Measurements from ENCODE around the gene PLA2G4C. TPM values are rescaled to one million over a fixed set of nuclear protein-coding genes. Genes with fewer than 3 reads are reported as not detected.

PLA2G4C gene
- total and polyA plus RNA-seq, 4 donors = 1.1 to 5.9 (median 3.1) TPM

DNA sequence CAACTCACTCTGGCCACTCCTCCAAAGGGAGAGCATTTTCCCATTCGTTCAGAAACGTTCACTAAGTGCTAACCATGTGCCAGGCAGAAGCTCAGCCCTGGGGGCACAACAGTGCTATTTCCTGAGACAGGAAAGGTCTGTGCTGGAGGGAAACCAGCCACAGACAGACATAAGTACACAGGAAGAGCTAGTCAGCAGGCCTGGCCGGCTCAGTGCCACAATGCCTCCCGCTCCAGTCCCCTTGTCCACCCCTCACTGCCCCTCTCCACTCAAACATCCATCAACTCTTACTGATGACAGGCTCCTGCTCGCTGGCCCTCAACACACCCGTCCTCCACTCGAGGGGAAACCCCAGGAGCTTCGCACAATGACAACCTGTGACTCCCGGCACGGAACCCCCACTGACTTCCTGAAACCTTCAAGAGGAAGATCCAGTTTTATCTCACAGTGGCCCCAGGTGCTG, 11.3 kb upstream of the PLA2G4C start:
- Histone ChIP-seq H3K4me1 (ENCODE audit: control insufficient read depth in 4 of 4, insufficient read depth in 4 of 4, low read length in 3 of 4) (no peaks in the 10 kb centered on the region), H3K9ac (ENCODE audit: low read depth in 1 of 2, low read length in 2 of 2) (no peak overlapping the region), H3K27ac (ENCODE audit: low read depth in 1 of 2, low read length in 2 of 2) (no peak overlapping the region), H3K9me3 (ENCODE audit: control insufficient read depth in 4 of 4, low read length in 3 of 4) (no peaks in the 10 kb centered on the region), H3K4me3 (ENCODE audit: low read depth in 1 of 3, low read length in 3 of 3) (no peak overlapping the region), H3K27me3 (ENCODE audit: control insufficient read depth in 4 of 4, insufficient read depth in 4 of 4, low read length in 3 of 4) (no peaks in the 10 kb centered on the region), H3K36me3 (ENCODE audit: control insufficient read depth in 4 of 4, insufficient read depth in 3 of 4, low read depth in 1 of 4, low read length in 3 of 4) (peaks cover 0 to 17% (median 4%) of the 10 kb centered on the region in 4 donors)
- 74% methylated on average over 10 of the region's 10 CpGs for WGBS
- no peak for TF ChIP-seq RAD21 (IDR thresholded peaks at IDR 0.05)
- peak; percentile 17 for TF ChIP-seq SP1 (IDR thresholded peaks at IDR 0.05)
- no peak for DNase-seq (ENCODE audit: low spot score)

DNA sequence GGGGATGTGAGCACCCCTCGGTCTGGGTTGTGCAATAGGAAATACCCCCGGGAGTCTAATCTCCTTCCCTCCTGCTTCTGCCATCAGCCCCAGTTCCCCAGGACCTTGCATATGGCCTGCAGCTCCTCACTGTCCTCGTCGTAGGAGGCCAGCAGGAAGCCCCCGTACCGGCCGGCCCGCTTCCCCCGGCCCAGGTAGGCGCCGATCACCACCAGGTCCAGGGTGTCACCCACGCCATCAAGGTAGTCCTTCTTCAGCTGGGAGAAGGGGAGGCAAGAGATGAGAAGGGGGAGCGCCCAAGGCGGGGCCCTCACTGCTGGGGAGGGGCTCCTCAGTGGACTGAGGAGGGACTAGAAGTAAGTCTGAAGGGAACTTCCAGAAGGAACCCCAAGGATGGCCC, 10.4 kb upstream of the PLA2G4C start:
- Histone ChIP-seq H3K36me3 (ENCODE audit: control insufficient read depth in 4 of 4, insufficient read depth in 3 of 4, low read depth in 1 of 4, low read length in 3 of 4) (peaks cover 0 to 17% (median 4%) of the 10 kb centered on the region in 4 donors), H3K27ac (ENCODE audit: low read depth in 1 of 2, low read length in 2 of 2) (no peak overlapping the region), H3K27me3 (ENCODE audit: control insufficient read depth in 4 of 4, insufficient read depth in 4 of 4, low read length in 3 of 4) (no peaks in the 10 kb centered on the region), H3K4me1 (ENCODE audit: control insufficient read depth in 4 of 4, insufficient read depth in 4 of 4, low read length in 3 of 4) (no peaks in the 10 kb centered on the region), H3K4me3 (ENCODE audit: low read depth in 1 of 3, low read length in 3 of 3) (no peak overlapping the region), H3K9ac (ENCODE audit: low read depth in 1 of 2, low read length in 2 of 2) (no peak overlapping the region), H3K9me3 (ENCODE audit: control insufficient read depth in 4 of 4, low read length in 3 of 4) (no peaks in the 10 kb centered on the region)
- DNase-seq (ENCODE audit: low spot score) = no peak
- TF ChIP-seq RAD21 (IDR thresholded peaks at IDR 0.05) (no peak), JUND (IDR thresholded peaks at IDR 0.05) (no peak), SP1 (IDR thresholded peaks at IDR 0.05) (no peak)
- TF ChIP-seq, protein P1, sequence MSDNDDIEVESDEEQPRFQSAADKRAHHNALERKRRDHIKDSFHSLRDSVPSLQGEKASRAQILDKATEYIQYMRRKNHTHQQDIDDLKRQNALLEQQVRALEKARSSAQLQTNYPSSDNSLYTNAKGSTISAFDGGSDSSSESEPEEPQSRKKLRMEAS (IDR thresholded peaks at IDR 0.05) = no peak
- 93% methylated on average over 14 of the region's 14 CpGs for WGBS

DNA sequence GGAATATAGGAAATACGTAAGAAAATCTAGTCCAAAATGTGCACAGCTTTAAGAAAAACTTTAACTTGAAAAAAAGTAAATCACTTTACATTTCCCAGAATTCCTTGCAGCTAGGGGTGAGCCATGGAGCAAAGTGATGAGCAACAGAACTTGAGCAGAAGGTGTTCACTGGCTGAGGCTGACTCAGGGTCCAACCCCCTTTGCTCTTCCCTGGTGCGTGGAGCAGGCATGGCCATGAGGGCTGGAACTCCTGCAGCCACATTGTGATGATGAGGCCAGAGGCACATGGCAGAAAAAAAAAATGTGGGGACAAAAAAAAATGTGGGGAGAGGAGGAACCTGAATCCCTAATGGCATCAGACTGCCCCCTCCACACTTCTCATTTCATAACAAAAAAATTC, 9.9 kb upstream of the PLA2G4C start:
- no peaks in the 10 kb centered on the region for H3K4me1 ChIP-seq (ENCODE audit: control insufficient read depth in 4 of 4, insufficient read depth in 4 of 4, low read length in 3 of 4)
- H3K4me3 ChIP-seq (ENCODE audit: low read depth in 1 of 3, low read length in 3 of 3) = no peak overlapping the region
- H3K27me3 ChIP-seq (ENCODE audit: control insufficient read depth in 4 of 4, insufficient read depth in 4 of 4, low read length in 3 of 4) = no peaks in the 10 kb centered on the region
- H3K9me3 ChIP-seq (ENCODE audit: control insufficient read depth in 4 of 4, low read length in 3 of 4) = no peaks in the 10 kb centered on the region
- WGBS = 98% methylated on average over 2 of the region's 2 CpGs
- H3K36me3 ChIP-seq (ENCODE audit: control insufficient read depth in 4 of 4, insufficient read depth in 3 of 4, low read depth in 1 of 4, low read length in 3 of 4) = peaks cover 2 to 17% (median 4%) of the 10 kb centered on the region in 4 donors
- H3K9ac ChIP-seq (ENCODE audit: low read depth in 1 of 2, low read length in 2 of 2) = no peak overlapping the region
- TF ChIP-seq, protein P1 (IDR thresholded peaks at IDR 0.05) = no peak
- TF ChIP-seq JUND (IDR thresholded peaks at IDR 0.05) = no peak
- no peak for TF ChIP-seq SP1 (IDR thresholded peaks at IDR 0.05)
- no peak for TF ChIP-seq FOXA2 (IDR thresholded peaks at IDR 0.05)
- no peak for TF ChIP-seq NR2F2 (IDR thresholded peaks at IDR 0.05)
- no peak for DNase-seq (ENCODE audit: low spot score)
- H3K27ac ChIP-seq (ENCODE audit: low read depth in 1 of 2, low read length in 2 of 2) = no peak overlapping the region

DNA sequence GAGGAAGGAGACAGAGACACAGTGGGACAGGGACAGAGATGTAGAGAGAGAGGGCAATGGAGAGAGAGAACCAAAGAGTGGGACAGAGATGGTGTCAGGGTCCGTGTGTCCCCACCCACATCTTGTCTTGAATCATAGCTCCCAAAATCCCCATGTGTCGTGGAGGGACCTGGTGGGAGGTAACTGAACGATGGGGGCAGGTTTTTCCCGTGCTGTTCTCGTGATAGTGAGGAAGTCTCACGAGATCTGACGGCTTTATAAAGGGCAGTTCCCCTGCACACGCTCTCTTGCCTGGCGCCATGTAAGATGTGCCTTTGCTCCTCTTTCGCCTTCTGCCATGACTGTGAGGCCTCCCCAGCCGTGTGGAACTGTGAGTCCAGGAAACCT, 7.5 kb upstream of the PLA2G4C start:
- no peak for DNase-seq (ENCODE audit: low spot score)
- Histone ChIP-seq H3K4me1 (ENCODE audit: control insufficient read depth in 4 of 4, insufficient read depth in 4 of 4, low read length in 3 of 4) (no peaks in the 10 kb centered on the region), H3K27me3 (ENCODE audit: control insufficient read depth in 4 of 4, insufficient read depth in 4 of 4, low read length in 3 of 4) (no peaks in the 10 kb centered on the region), H3K27ac (ENCODE audit: low read depth in 1 of 2, low read length in 2 of 2) (no peak overlapping the region), H3K36me3 (ENCODE audit: control insufficient read depth in 4 of 4, insufficient read depth in 3 of 4, low read depth in 1 of 4, low read length in 3 of 4) (peaks cover 0 to 12% (median 3%) of the 10 kb centered on the region in 4 donors), H3K9ac (ENCODE audit: low read depth in 1 of 2, low read length in 2 of 2) (no peak overlapping the region), H3K9me3 (ENCODE audit: control insufficient read depth in 4 of 4, low read length in 3 of 4) (no peaks in the 10 kb centered on the region), H3K4me3 (ENCODE audit: low read depth in 1 of 3, low read length in 3 of 3) (no peak overlapping the region)
- 85% methylated on average over 11 of the region's 11 CpGs for WGBS
- TF ChIP-seq YY1 (IDR thresholded peaks at IDR 0.05) (no peak), FOXA1 (IDR thresholded peaks at IDR 0.05) (no peak), SP1 (IDR thresholded peaks at IDR 0.05) (no peak), NR2F2 (IDR thresholded peaks at IDR 0.05) (no peak), TAF1 (conservative IDR thresholded peaks at IDR 0.05) (no peak), JUND (IDR thresholded peaks at IDR 0.05) (no peak), EGR1 (IDR thresholded peaks at IDR 0.05; ENCODE audit: low read depth in 2 of 2) (no peak), FOXA2 (IDR thresholded peaks at IDR 0.05) (no peak), HNF4G (IDR thresholded peaks at IDR 0.05) (no peak), RXRA (IDR thresholded peaks at IDR 0.05) (no peak)
- TF ChIP-seq, protein P1 (IDR thresholded peaks at IDR 0.05) = no peak
- TF ChIP-seq, protein P2, sequence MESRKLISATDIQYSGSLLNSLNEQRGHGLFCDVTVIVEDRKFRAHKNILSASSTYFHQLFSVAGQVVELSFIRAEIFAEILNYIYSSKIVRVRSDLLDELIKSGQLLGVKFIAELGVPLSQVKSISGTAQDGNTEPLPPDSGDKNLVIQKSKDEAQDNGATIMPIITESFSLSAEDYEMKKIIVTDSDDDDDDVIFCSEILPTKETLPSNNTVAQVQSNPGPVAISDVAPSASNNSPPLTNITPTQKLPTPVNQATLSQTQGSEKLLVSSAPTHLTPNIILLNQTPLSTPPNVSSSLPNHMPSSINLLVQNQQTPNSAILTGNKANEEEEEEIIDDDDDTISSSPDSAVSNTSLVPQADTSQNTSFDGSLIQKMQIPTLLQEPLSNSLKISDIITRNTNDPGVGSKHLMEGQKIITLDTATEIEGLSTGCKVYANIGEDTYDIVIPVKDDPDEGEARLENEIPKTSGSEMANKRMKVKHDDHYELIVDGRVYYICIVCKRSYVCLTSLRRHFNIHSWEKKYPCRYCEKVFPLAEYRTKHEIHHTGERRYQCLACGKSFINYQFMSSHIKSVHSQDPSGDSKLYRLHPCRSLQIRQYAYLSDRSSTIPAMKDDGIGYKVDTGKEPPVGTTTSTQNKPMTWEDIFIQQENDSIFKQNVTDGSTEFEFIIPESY (IDR thresholded peaks at IDR 0.05) = no peak
- TF ChIP-seq, protein P3, sequence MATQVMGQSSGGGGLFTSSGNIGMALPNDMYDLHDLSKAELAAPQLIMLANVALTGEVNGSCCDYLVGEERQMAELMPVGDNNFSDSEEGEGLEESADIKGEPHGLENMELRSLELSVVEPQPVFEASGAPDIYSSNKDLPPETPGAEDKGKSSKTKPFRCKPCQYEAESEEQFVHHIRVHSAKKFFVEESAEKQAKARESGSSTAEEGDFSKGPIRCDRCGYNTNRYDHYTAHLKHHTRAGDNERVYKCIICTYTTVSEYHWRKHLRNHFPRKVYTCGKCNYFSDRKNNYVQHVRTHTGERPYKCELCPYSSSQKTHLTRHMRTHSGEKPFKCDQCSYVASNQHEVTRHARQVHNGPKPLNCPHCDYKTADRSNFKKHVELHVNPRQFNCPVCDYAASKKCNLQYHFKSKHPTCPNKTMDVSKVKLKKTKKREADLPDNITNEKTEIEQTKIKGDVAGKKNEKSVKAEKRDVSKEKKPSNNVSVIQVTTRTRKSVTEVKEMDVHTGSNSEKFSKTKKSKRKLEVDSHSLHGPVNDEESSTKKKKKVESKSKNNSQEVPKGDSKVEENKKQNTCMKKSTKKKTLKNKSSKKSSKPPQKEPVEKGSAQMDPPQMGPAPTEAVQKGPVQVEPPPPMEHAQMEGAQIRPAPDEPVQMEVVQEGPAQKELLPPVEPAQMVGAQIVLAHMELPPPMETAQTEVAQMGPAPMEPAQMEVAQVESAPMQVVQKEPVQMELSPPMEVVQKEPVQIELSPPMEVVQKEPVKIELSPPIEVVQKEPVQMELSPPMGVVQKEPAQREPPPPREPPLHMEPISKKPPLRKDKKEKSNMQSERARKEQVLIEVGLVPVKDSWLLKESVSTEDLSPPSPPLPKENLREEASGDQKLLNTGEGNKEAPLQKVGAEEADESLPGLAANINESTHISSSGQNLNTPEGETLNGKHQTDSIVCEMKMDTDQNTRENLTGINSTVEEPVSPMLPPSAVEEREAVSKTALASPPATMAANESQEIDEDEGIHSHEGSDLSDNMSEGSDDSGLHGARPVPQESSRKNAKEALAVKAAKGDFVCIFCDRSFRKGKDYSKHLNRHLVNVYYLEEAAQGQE (IDR thresholded peaks at IDR 0.05) = no peak
- TF ChIP-seq, protein P4, sequence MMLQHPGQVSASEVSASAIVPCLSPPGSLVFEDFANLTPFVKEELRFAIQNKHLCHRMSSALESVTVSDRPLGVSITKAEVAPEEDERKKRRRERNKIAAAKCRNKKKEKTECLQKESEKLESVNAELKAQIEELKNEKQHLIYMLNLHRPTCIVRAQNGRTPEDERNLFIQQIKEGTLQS (IDR thresholded peaks at IDR 0.05) = no peak

Data from liver (tissue), 9 donors.